BLaER1 treated with 17β-estradiol and CSF1 and Interleukin-3, amounts not matched to agents 10 nM and 100 nM (cell line): ENCODE measurements around the gene RARS1.

Experiments
- H3K27ac ChIP-seq, 11 experiments: shearing (Covaris generic); formaldehyde crosslinking; 2 replicates each; pipeline ENCODE4 v1.8.1; 2022
- H3K27me3 ChIP-seq, 11 experiments: shearing (Covaris generic); formaldehyde crosslinking; 2 replicates each; pipeline ENCODE4 v1.8.1; 2022
- H3K36me3 ChIP-seq, 11 experiments: shearing (Covaris generic); formaldehyde crosslinking; 2 replicates each; pipeline ENCODE4 v1.8.1; 2022
- H3K4me1 ChIP-seq, 10 experiments: shearing (Covaris generic); formaldehyde crosslinking; 2 replicates each; pipeline ENCODE4 v1.8.1; 2022
- H3K4me2 ChIP-seq, 11 experiments: shearing (Covaris generic); formaldehyde crosslinking; 2 replicates each; pipeline ENCODE4 v1.8.1; 2022
- H3K4me3 ChIP-seq, 10 experiments: shearing (Covaris generic); formaldehyde crosslinking; 2 replicates each; pipeline ENCODE4 v1.8.1; 2022
- H3K9ac ChIP-seq, 11 experiments: shearing (Covaris generic); formaldehyde crosslinking; 2 replicates each; pipeline ENCODE4 v1.8.1; 2022
- H3K9me3 ChIP-seq, 11 experiments: shearing (Covaris generic); formaldehyde crosslinking; replicated peaks in 1 of 11; 2 replicates each; pipeline ENCODE4 v1.8.1; 2022
- H4K20me1 ChIP-seq, 11 experiments: shearing (Covaris generic); formaldehyde crosslinking; 2 replicates each; pipeline ENCODE4 v1.8.1; 2022
- Cebpa-rat ChIP-seq, 11 experiments: shearing (Covaris generic); IDR thresholded peaks; 2 replicates each; pipeline ENCODE4 v1.8.1; 2022

The RARS1 gene

GRCh38 chr5:168472329-168472728 is 13.9 kb upstream of the RARS1 start:
- no peak for TF ChIP-seq Cebpa-rat (IDR thresholded peaks at IDR 0.05)
- Histone ChIP-seq H3K4me3 (no peak overlapping the region), H3K9me3 (no peaks in the 10 kb centered on the region), H3K9ac (no peak overlapping the region), H3K36me3 (no peaks in the 10 kb centered on the region), H3K27me3 (no peaks in the 10 kb centered on the region), H3K4me1 (no peaks in the 10 kb centered on the region), H3K27ac (no peak overlapping the region), H4K20me1 (no peaks in the 10 kb centered on the region; a peak in 1 of 22 replicates), H3K4me2 (no peak overlapping the region)

GRCh38 chr5:168474319-168474718 is 12.0 kb upstream of the RARS1 start:
- H3K27ac ChIP-seq: no peak overlapping the region

GRCh38 chr5:168477060-168477459 is 9.2 kb upstream of the RARS1 start:
- TF ChIP-seq Cebpa-rat (IDR thresholded peaks at IDR 0.05): no peak
- H3K27me3 ChIP-seq: no peaks in the 10 kb centered on the region
- H3K4me2 ChIP-seq: no peak overlapping the region
- no peaks in the 10 kb centered on the region for H3K4me1 ChIP-seq
- no peaks in the 10 kb centered on the region for H4K20me1 ChIP-seq
- H3K9ac ChIP-seq: no peak overlapping the region
- H3K9me3 ChIP-seq: no peaks in the 10 kb centered on the region
- no peaks in the 10 kb centered on the region for H3K36me3 ChIP-seq
- no peak overlapping the region for H3K27ac ChIP-seq
- H3K4me3 ChIP-seq: no peak overlapping the region

More at GRCh38 chr5:168474319-168474718, 12.0 kb upstream of the RARS1 start:
- Histone ChIP-seq H4K20me1 (no peaks in the 10 kb centered on the region), H3K4me3 (no peak overlapping the region), H3K9ac (no peak overlapping the region), H3K36me3 (no peaks in the 10 kb centered on the region), H3K4me1 (no peaks in the 10 kb centered on the region), H3K27me3 (no peaks in the 10 kb centered on the region), H3K9me3 (no peaks in the 10 kb centered on the region), H3K4me2 (no peak overlapping the region)
- no peak for TF ChIP-seq Cebpa-rat (IDR thresholded peaks at IDR 0.05)

GRCh38 chr5:168479166-168479565 is 7.1 kb upstream of the RARS1 start:
- no peaks in the 10 kb centered on the region for H4K20me1 ChIP-seq
- no peak overlapping the region for H3K27ac ChIP-seq
- TF ChIP-seq Cebpa-rat (IDR thresholded peaks at IDR 0.05): no peak
- H3K9ac ChIP-seq: no peak overlapping the region
- no peak overlapping the region for H3K4me3 ChIP-seq
- no peaks in the 10 kb centered on the region for H3K9me3 ChIP-seq
- no peaks in the 10 kb centered on the region for H3K36me3 ChIP-seq
- H3K27me3 ChIP-seq: no peaks in the 10 kb centered on the region
- no peak overlapping the region for H3K4me2 ChIP-seq
- no peaks in the 10 kb centered on the region for H3K4me1 ChIP-seq

- TF ChIP-seq Cebpa-rat (IDR thresholded peaks at IDR 0.05): no peak
- H3K4me2 ChIP-seq: no peak overlapping the region
- no peaks in the 10 kb centered on the region for H3K36me3 ChIP-seq
- H3K9ac ChIP-seq: no peak overlapping the region
- H3K4me3 ChIP-seq: no peak overlapping the region
- no peaks in the 10 kb centered on the region for H3K27me3 ChIP-seq
- 0 out of 20 replicates have a peak, but pooled peaks cover 0 to 4% (median 0%) of the 10 kb centered on the region in 10 experiments for H3K4me1 ChIP-seq
- no peaks in the 10 kb centered on the region for H4K20me1 ChIP-seq
- no peak overlapping the region for H3K27ac ChIP-seq
- H3K9me3 ChIP-seq: no peaks in the 10 kb centered on the region
These were observed 5.7 kb upstream of the RARS1 start for GRCh38 chr5:168480601-168481000.

GRCh38 chr5:168481330-168481788 is 4.9 kb upstream of the RARS1 start:
- no peak overlapping the region for H3K4me2 ChIP-seq
- H3K36me3 ChIP-seq: no peaks in the 10 kb centered on the region
- TF ChIP-seq Cebpa-rat (IDR thresholded peaks at IDR 0.05): no peak
- no peak overlapping the region for H3K27ac ChIP-seq
- no peak overlapping the region for H3K4me3 ChIP-seq
- no peak overlapping the region for H3K9ac ChIP-seq
- no peaks in the 10 kb centered on the region for H4K20me1 ChIP-seq
- peaks cover 0 to 9% (median 0%) of the 10 kb centered on the region in 10 experiments; a peak in 1 of 20 replicates for H3K4me1 ChIP-seq
- no peaks in the 10 kb centered on the region for H3K27me3 ChIP-seq
- no peaks in the 10 kb centered on the region for H3K9me3 ChIP-seq

- H3K27ac ChIP-seq: no peak overlapping the region
- H3K4me2 ChIP-seq: no peak overlapping the region
These were observed 3.9 kb upstream of the RARS1 start for GRCh38 chr5:168482361-168482760.

GRCh38 chr5:168489059-168489458 is 2.8 kb downstream of the RARS1 start:
- Histone ChIP-seq H3K27me3 (no peaks in the 10 kb centered on the region), H3K9ac (no peak overlapping the region), H3K4me3 (no peak overlapping the region), H3K4me1 (peaks cover 9 to 27% (median 17%) of the 10 kb centered on the region in 10 experiments), H4K20me1 (peaks cover 0 to 54% (median 31%) of the 10 kb centered on the region in 11 experiments; a peak in 16 of 22 replicates), H3K9me3 (no peaks in the 10 kb centered on the region), H3K36me3 (peaks cover 60 to 65% (median 63%) of the 10 kb centered on the region in 11 experiments), H3K27ac (no peak overlapping the region), H3K4me2 (no peak overlapping the region)
- TF ChIP-seq Cebpa-rat (IDR thresholded peaks at IDR 0.05): no peak

More at GRCh38 chr5:168482361-168482760, 3.9 kb upstream of the RARS1 start:
- no peaks in the 10 kb centered on the region; a peak in 2 of 22 replicates for H4K20me1 ChIP-seq
- peaks cover 3 to 13% (median 4%) of the 10 kb centered on the region in 10 experiments for H3K4me1 ChIP-seq
- no peaks in the 10 kb centered on the region for H3K9me3 ChIP-seq
- no peaks in the 10 kb centered on the region for H3K36me3 ChIP-seq
- H3K27me3 ChIP-seq: no peaks in the 10 kb centered on the region
- no peak for TF ChIP-seq Cebpa-rat (IDR thresholded peaks at IDR 0.05)
- no peak overlapping the region for H3K4me3 ChIP-seq
- H3K9ac ChIP-seq: no peak overlapping the region

GRCh38 chr5:168494057-168494555 is 7.8 kb downstream of the RARS1 start:
- no peak overlapping the region for H3K27ac ChIP-seq
- peaks cover 97 to 100% (median 98%) of the 10 kb centered on the region in 11 experiments for H3K36me3 ChIP-seq
- no peak overlapping the region for H3K9ac ChIP-seq
- H4K20me1 ChIP-seq: peaks cover 0 to 45% (median 36%) of the 10 kb centered on the region in 11 experiments; a peak in 16 of 22 replicates
- H3K4me2 ChIP-seq: no peak overlapping the region
- H3K4me3 ChIP-seq: no peak overlapping the region
- no peaks in the 10 kb centered on the region for H3K9me3 ChIP-seq
- no peaks in the 10 kb centered on the region for H3K27me3 ChIP-seq
- TF ChIP-seq Cebpa-rat (IDR thresholded peaks at IDR 0.05): no peak
- H3K4me1 ChIP-seq: peaks cover 0 to under 1% (median 0%) of the 10 kb centered on the region in 10 experiments; a peak in 1 of 20 replicates

- Histone ChIP-seq H3K36me3 (peaks cover 89 to 100% (median 95%) of the 10 kb centered on the region in 11 experiments), H3K9me3 (no peaks in the 10 kb centered on the region), H3K4me2 (no peak overlapping the region), H3K9ac (no peak overlapping the region), H3K4me1 (no peaks in the 10 kb centered on the region), H3K4me3 (no peak overlapping the region), H4K20me1 (peaks cover 0 to 11% (median 0%) of the 10 kb centered on the region in 11 experiments; a peak in 9 of 22 replicates), H3K27ac (no peak overlapping the region), H3K27me3 (no peaks in the 10 kb centered on the region)
- no peak for TF ChIP-seq Cebpa-rat (IDR thresholded peaks at IDR 0.05)
These were observed 16.4 kb downstream of the RARS1 start for GRCh38 chr5:168502563-168503237.
